Breast epithelium (tissue), 3 donors: ENCODE data around the gene MYO1F.

Experiments used
- POLR2A ChIP-seq: fragments of 450-650 bp; IDR thresholded peaks from one replicate; pipeline ENCODE4 v1.6.1; 2016; ENCODE audit warnings: antibody characterized with exemption, mild to moderate bottlenecking, moderate library complexity
- TF ChIP-seq, protein P1 (sequence below), 3 donors: fragments of 450-650 bp; IDR thresholded peaks; one replicate each; pipeline ENCODE4 v1.5.1; 2016 to 2017; ENCODE audit warnings: antibody characterized with exemption in 3 of 3, mild to moderate bottlenecking in 3 of 3, moderate library complexity in 3 of 3

DNA sequence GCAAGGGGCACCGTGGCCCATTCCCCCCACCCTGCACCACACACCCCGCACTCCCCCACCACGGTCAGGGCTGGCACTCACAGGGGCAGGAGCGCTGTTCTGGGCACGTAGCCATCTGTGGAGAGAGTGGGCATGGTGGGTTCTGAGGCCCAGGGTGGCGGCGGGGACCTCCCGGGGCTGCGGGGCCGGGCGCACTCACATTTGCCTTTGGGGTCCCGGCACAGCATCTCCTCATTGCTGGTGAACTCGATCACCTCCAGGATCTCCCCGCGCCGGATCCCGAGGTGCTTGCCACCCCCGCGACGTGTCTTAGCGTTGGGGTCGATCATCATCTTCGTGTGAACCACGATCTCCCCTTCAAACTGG is 86.9 kb downstream of the MYO1F start:
- TF ChIP-seq, protein P1, sequence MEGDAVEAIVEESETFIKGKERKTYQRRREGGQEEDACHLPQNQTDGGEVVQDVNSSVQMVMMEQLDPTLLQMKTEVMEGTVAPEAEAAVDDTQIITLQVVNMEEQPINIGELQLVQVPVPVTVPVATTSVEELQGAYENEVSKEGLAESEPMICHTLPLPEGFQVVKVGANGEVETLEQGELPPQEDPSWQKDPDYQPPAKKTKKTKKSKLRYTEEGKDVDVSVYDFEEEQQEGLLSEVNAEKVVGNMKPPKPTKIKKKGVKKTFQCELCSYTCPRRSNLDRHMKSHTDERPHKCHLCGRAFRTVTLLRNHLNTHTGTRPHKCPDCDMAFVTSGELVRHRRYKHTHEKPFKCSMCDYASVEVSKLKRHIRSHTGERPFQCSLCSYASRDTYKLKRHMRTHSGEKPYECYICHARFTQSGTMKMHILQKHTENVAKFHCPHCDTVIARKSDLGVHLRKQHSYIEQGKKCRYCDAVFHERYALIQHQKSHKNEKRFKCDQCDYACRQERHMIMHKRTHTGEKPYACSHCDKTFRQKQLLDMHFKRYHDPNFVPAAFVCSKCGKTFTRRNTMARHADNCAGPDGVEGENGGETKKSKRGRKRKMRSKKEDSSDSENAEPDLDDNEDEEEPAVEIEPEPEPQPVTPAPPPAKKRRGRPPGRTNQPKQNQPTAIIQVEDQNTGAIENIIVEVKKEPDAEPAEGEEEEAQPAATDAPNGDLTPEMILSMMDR (IDR thresholded peaks at IDR 0.05), result no peak
- TF ChIP-seq POLR2A, result no peak
